Left lung (tissue), 10 donors: ENCODE measurements around the gene MKNK2. TPM values are rescaled to one million over a fixed set of nuclear protein-coding genes. Genes with fewer than 3 reads are reported as not detected.

Source experiments
- ATAC-seq: fragments of 200-7000 bp; cut with Tn5 transposase; one replicate; pipeline ENCODE4 v1.9.1; 2020; ENCODE audit warnings: moderate library complexity
- DNase-seq, 4 donors: peaks; one replicate each; pipeline ENCODE4 v3.0.0-alpha.2; 2013 to 2020
- H3K27ac ChIP-seq, 2 donors: fragments of 200-600 bp; sonication (generic) in 1 of 2; one replicate each; pipeline versions ENCODE4 v1.5.0 to v1.8.0; 2020 to 2021
- H3K27me3 ChIP-seq, 2 donors: fragments of 200-600 bp; sonication (generic) in 1 of 2; one replicate each; pipeline versions ENCODE4 v1.5.0 to v1.8.0; 2020 to 2021
- H3K36me3 ChIP-seq, 2 donors: fragments of 200-600 bp; sonication (generic) in 1 of 2; one replicate each; pipeline versions ENCODE4 v1.5.0 to v1.8.0; 2020 to 2021
- H3K4me1 ChIP-seq, 2 donors: fragments of 200-600 bp; one replicate each; pipeline ENCODE4 v1.8.0; 2021
- H3K4me3 ChIP-seq, 2 donors: fragments of 200-600 bp; sonication (generic) in 1 of 2; one replicate each; pipeline versions ENCODE4 v1.5.0 to v1.8.0; 2020 to 2021; ENCODE audit warnings: mild to moderate bottlenecking in 1 of 2
- H3K9me3 ChIP-seq, 2 donors: fragments of 200-600 bp; sonication (generic) in 1 of 2; one replicate each; pipeline versions ENCODE4 v1.5.0 to v1.8.0; 2020 to 2021
- intact Hi-C, 2 donors: fragments of 100-400 bp; cut with DNase I; formaldehyde crosslinking; loops; one replicate each; pipeline versions ENCODE4 v1.11.2 to v1.14.2; 2022
- polyA plus RNA-seq, 6 donors: library from polyadenylated mRNA; unstranded; fragments of 120-200 nt; gene quantifications; one replicate each; pipeline ENCODE4 v1.2.1, GENCODE V29; 2013; ENCODE audit not compliant: insufficient read length in 6 of 6
- total RNA-seq, 2 donors: library from RNA; stranded (reverse); fragmentation: NEBNext Ultra II Directional; extraction: Animal tissue kit (Norgen Biotek cat#: 25700); gene quantifications; one replicate each; pipeline ENCODE4 v1.2.1, GENCODE V29; 2021
- TF ChIP-seq, protein P1 (sequence below), 2 donors: fragments of 200-600 bp; sonication (generic) in 1 of 2; IDR thresholded peaks; one replicate each; pipeline versions ENCODE4 v1.5.0 to v1.8.0; 2021; ENCODE audit warnings: antibody characterized with exemption in 2 of 2
- donor health status: DM: no; HTN: yes; CAD: no.
- donor health status: DM: no; HTN: no; CAD: no.

The MKNK2 gene
- total and polyA plus RNA-seq, 8 donors: 59.3 to 291 (median 86.1) TPM

DNA sequence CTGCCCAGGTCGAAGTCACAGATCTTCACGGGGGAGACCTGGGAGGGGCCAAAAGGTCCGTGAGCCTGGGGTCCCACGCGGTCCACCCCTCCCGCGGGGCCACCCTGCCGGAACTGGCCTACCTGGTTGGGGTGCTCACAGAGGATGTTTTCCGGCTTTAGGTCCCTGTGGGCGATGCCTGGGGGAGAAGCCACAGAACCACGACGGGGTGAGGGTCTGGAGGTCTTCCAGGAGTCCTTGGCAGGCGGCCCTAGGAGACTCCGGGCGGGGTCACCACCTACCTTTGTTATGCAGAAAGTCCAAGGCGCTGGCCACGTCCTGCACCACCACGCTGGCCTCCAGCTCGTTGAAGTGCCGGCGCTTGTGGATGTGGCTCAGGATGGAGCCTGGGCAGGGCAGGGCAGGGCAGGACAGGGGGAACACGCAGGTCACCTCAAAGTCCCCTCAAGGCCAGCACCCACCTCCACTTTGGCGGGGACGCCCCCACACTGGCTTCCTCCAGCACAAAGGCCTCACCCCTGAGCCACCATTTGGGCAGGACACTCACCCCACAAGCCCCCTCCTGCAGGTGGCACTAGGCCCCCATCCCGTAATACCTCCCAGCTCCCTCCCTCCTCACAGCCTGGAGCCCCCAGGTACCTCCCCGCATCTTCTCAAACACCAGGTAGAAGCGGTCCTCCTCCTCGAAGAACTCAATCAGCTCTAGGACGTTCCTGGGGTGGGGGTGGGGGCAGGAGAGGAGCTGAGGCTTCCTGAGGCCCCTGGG, 8.4 kb downstream of the MKNK2 start:
- DNase-seq: peak in 1 of 4 donors; percentile 83
- intact Hi-C loops: no loop called here
- Histone ChIP-seq H3K9me3 (no peaks in the 10 kb centered on the region), H3K36me3 (peaks cover 12 to 97% of the 10 kb centered on the region in 2 donors), H3K4me1 (peaks cover 38 to 80% of the 10 kb centered on the region in 2 donors), H3K27me3 (no peaks in the 10 kb centered on the region), H3K27ac (peak overlapping the region; percentile 85 to 86), H3K4me3 (peak overlapping the region; percentile 11 to 43)
- peak; percentile 25 for ATAC-seq
- TF ChIP-seq, protein P1, sequence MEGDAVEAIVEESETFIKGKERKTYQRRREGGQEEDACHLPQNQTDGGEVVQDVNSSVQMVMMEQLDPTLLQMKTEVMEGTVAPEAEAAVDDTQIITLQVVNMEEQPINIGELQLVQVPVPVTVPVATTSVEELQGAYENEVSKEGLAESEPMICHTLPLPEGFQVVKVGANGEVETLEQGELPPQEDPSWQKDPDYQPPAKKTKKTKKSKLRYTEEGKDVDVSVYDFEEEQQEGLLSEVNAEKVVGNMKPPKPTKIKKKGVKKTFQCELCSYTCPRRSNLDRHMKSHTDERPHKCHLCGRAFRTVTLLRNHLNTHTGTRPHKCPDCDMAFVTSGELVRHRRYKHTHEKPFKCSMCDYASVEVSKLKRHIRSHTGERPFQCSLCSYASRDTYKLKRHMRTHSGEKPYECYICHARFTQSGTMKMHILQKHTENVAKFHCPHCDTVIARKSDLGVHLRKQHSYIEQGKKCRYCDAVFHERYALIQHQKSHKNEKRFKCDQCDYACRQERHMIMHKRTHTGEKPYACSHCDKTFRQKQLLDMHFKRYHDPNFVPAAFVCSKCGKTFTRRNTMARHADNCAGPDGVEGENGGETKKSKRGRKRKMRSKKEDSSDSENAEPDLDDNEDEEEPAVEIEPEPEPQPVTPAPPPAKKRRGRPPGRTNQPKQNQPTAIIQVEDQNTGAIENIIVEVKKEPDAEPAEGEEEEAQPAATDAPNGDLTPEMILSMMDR (IDR thresholded peaks at IDR 0.05): no peak

DNA sequence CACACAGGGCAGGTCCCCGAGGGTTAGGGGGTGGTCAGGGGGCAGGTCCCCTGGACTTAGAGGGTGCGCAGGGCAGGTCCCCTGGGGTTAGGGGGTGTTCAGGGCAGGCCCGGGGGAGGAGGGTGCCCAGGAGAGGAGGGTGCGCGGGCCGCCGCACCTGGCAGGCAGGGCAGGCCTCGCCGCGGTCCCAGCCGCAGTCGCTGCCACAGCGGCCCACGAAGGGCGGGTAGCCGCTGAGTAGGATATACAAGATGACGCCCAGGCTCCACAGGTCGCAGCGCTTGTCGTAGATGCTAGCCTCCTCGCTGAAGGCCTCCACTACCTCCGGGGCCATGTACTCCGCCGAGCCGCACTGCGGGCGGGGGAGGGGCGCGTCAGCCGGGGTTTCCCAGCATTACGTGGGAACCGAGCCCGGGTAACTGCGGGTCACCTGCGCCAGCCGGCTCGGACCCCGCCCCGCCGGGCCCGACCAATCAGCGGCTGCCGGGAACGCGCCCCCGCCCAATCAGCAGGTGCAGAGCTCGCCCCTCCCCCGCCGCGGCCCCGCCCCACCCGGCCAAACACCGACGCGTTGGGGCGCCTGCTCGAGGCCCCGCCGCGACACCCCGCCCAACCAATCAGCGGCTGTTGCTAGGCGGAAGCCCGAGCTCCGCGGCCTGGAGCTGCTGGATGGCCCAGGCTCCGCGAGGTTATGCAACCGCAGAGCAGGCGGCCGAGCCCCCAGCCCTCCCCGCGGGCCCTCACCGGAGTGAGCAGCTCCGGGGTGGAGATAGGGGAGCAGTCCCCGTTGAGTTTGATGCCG, 9.2 kb downstream of the MKNK2 start:
- Histone ChIP-seq H3K27ac (peak overlapping the region; percentile 86 to 89), H3K9me3 (no peaks in the 10 kb centered on the region), H3K27me3 (no peaks in the 10 kb centered on the region), H3K4me1 (peaks cover 32 to 72% of the 10 kb centered on the region in 2 donors), H3K4me3 (peak overlapping the region; percentile 11 to 43), H3K36me3 (peaks cover 12 to 93% of the 10 kb centered on the region in 2 donors)
- intact Hi-C loops: no loop called here
- peak in 3 of 4 donors; percentile 96 to 100 (median 98) for DNase-seq
- TF ChIP-seq, protein P1 (IDR thresholded peaks at IDR 0.05): no peak
- peak; percentile 92 for ATAC-seq

DNA sequence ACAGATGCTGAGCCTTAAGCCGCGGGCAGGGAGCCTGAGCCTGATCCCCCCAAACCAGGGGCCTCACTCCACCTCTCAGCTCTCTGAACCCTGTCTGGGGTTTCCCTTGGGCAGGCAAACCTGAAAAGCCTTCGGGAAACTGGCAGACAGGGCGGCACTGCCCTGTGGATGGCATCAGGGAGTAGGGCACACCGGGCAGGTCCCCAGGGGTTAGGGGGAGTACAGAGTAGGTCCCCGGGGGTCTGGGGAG, 9.7 kb downstream of the MKNK2 start:
- intact Hi-C loops: no loop called here
- no peak for DNase-seq

DNA sequence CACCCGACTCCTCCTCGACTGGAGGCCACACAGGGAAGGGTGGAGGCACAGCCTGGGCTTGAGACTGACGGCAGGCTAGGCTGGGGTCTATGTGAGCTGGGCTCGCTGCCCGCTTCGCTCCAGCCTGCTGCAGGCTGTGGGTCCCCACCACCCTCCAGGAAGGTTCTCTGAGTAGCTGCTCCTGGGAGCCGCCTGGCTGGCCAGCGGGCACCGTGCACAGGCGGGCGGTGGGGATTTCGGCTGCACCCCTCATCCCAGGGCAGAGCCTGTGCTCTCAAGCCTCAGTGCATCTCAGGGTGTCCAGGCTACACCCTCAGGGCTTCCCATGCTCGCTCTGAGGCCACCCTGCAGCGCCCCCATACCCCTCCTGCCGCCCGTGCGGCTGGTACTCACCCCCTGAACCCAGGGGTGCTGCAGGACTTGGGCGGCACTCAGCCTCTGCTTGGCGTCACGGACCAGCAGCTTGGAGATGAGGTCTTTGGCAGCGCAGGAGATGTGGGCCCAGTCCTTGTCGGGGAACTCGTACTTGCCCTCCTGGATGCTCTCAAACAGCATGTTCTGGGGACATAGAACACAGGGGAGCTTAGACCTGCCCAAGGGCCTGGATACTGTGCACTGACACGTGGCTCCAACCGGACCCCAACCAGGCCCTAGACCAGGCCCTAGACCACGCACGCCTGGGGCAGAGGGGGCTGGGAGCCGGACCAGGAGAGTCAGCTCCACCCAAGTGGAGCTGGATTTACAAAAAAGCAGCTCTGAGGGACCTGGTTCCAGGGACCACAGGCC, 10.2 kb downstream of the MKNK2 start:
- Histone ChIP-seq H3K36me3 (peaks cover 12 to 82% of the 10 kb centered on the region in 2 donors), H3K4me3 (peak overlapping the region in 1 of 2 donors; percentile 43), H3K27me3 (no peaks in the 10 kb centered on the region), H3K9me3 (peaks cover 0 to 3% of the 10 kb centered on the region in 2 donors), H3K27ac (peak overlapping the region; percentile 86 to 89), H3K4me1 (peaks cover 22 to 62% of the 10 kb centered on the region in 2 donors)
- TF ChIP-seq, protein P1 (IDR thresholded peaks at IDR 0.05): no peak
- intact Hi-C loops: no loop called here
- ATAC-seq (no peak), DNase-seq (peak in 1 of 4 donors; percentile 75)

More for the DNA sequence above, 9.7 kb downstream of the MKNK2 start:
- no peak for ATAC-seq
- Histone ChIP-seq H3K4me3 (peak overlapping the region in 1 of 2 donors; percentile 43), H3K27ac (peak overlapping the region; percentile 86 to 89), H3K4me1 (peaks cover 27 to 67% of the 10 kb centered on the region in 2 donors), H3K9me3 (no peaks in the 10 kb centered on the region), H3K27me3 (no peaks in the 10 kb centered on the region), H3K36me3 (peaks cover 12 to 88% of the 10 kb centered on the region in 2 donors)
- TF ChIP-seq, protein P1 (IDR thresholded peaks at IDR 0.05): no peak
